Measurements from ENCODE around the gene GBF1. TPM values are rescaled to one million over a fixed set of nuclear protein-coding genes. Genes with fewer than 3 reads are reported as not detected.

Gene GBF1
- total and polyA plus RNA-seq, 4 experiments from 2014 or later, result 3.1 to 44.7 (median 31.8) TPM

DNA sequence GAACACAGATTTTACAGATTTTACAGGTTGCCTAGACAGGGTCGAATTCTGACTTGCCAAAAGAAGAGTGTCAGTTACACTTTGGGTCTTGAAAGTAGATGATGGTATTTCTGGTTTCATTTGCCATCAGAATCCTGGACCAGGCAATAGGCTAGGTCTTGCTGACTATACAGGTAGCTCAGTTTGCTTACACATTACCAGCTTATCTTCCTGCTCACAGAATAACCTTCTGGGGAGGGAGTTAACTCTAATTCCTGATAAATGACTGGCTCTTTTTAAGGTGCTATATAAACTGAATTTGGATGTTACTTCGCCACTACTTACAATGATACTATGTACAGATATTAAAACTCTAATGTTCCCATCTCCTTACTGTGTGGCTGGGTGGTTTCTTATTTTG lies 39.8 kb downstream of the GBF1 start:
- ChIA-PET POLR2A (ENCODE audit: partially characterized antibody) (no interaction called here), CTCF (ENCODE audit: partially characterized antibody) (interaction anchor here (1.5 to 1.7 kb wide), 2 partner anchors 12 to 68 kb away, joined by 3 to 5 read pairs; no protein-coding TSS in a partner anchor)

GRCh38 chr10:102286216-102286615 lies 40.9 kb downstream of the GBF1 start:
- Mint-ChIP-seq H3K9me3 (no peaks in the 10 kb centered on the region), H3K4me3 (no peak overlapping the region), H3K27me3 (no peaks in the 10 kb centered on the region), H3K27ac (no peak overlapping the region), H3K36me3 (peaks cover 11 to 46% of the 10 kb centered on the region in 2 donors), H3K4me1 (peaks cover 34 to 57% (median 45%) of the 10 kb centered on the region in 4 donors)
- H3K36me3 ChIP-seq (ENCODE audit: insufficient read depth, low read length), result no peaks in the 10 kb centered on the region
- DNase-seq, result no peak
- no peak overlapping the region for H3K27ac ChIP-seq (ENCODE audit: low read depth, low read length)
- POLR2A ChIA-PET (ENCODE audit: partially characterized antibody), result no interaction called here
- H3K4me1 ChIP-seq (ENCODE audit: insufficient read depth, low read length), result peaks cover 29% of the 10 kb centered on the region
- H3K4me3 ChIP-seq (ENCODE audit: low read length in 2 of 2), result no peak overlapping the region
- intact Hi-C loops (cut with micrococcal nuclease), result no loop called here
- no peaks in the 10 kb centered on the region for H3K9me3 ChIP-seq (ENCODE audit: control insufficient read depth in 1 of 2, low read length in 2 of 2)
- CTCF ChIA-PET (ENCODE audit: partially characterized antibody), result interaction anchor here (1.5 kb wide), 1 partner anchor 67 kb away, joined by 5 read pairs; no protein-coding TSS in a partner anchor
- H3K27me3 ChIP-seq (ENCODE audit: insufficient read depth, low read length), result no peaks in the 10 kb centered on the region

More for the DNA sequence above, 39.8 kb downstream of the GBF1 start:
- H3K27me3 Mint-ChIP-seq, result no peaks in the 10 kb centered on the region
- peaks cover 44 to 63% (median 50%) of the 10 kb centered on the region in 4 donors for H3K4me1 Mint-ChIP-seq
- no peaks in the 10 kb centered on the region for H3K9me3 Mint-ChIP-seq
- H3K36me3 ChIP-seq (ENCODE audit: insufficient read depth, low read length), result no peaks in the 10 kb centered on the region
- intact Hi-C loops (cut with micrococcal nuclease), result no loop called here
- H3K4me3 Mint-ChIP-seq, result no peak overlapping the region
- DNase-seq, result no peak
- no peak overlapping the region for H3K4me3 ChIP-seq (ENCODE audit: low read length in 2 of 2)
- H3K27ac Mint-ChIP-seq, result peak overlapping the region in 3 of 7 donors; percentile 15 to 38 (median 32)
- H3K36me3 Mint-ChIP-seq, result peaks cover 11 to 45% of the 10 kb centered on the region in 2 donors
- no peaks in the 10 kb centered on the region for H3K27me3 ChIP-seq (ENCODE audit: insufficient read depth, low read length)
- peaks cover 39% of the 10 kb centered on the region for H3K4me1 ChIP-seq (ENCODE audit: insufficient read depth, low read length)
- no peaks in the 10 kb centered on the region for H3K9me3 ChIP-seq (ENCODE audit: control insufficient read depth in 1 of 2, low read length in 2 of 2)
- no peak overlapping the region for H3K27ac ChIP-seq (ENCODE audit: low read depth, low read length)

- Histone ChIP-seq H3K4me3 (ENCODE audit: low read length in 2 of 2) (no peak overlapping the region), H3K36me3 (ENCODE audit: insufficient read depth, low read length) (no peaks in the 10 kb centered on the region), H3K9me3 (ENCODE audit: control insufficient read depth in 1 of 2, low read length in 2 of 2) (no peaks in the 10 kb centered on the region), H3K27ac (ENCODE audit: low read depth, low read length) (no peak overlapping the region), H3K27me3 (ENCODE audit: insufficient read depth, low read length) (no peaks in the 10 kb centered on the region), H3K4me1 (ENCODE audit: insufficient read depth, low read length) (peaks cover 25% of the 10 kb centered on the region)
- peaks cover 11 to 46% of the 10 kb centered on the region in 2 donors for H3K36me3 Mint-ChIP-seq
- no peak overlapping the region for H3K4me3 Mint-ChIP-seq
- DNase-seq, result no peak
- intact Hi-C loops (cut with micrococcal nuclease), result no loop called here
- no peaks in the 10 kb centered on the region for H3K27me3 Mint-ChIP-seq
- peaks cover 34 to 58% (median 43%) of the 10 kb centered on the region in 4 donors for H3K4me1 Mint-ChIP-seq
- ChIA-PET POLR2A (ENCODE audit: partially characterized antibody) (no interaction called here), CTCF (ENCODE audit: partially characterized antibody) (interaction anchor here (1.6 kb wide), 1 partner anchor 15 kb away, joined by 3 read pairs; no protein-coding TSS in a partner anchor)
- no peak overlapping the region for H3K27ac Mint-ChIP-seq
- no peaks in the 10 kb centered on the region for H3K9me3 Mint-ChIP-seq
These were observed 42.2 kb downstream of the GBF1 start for GRCh38 chr10:102287538-102287937.

DNA sequence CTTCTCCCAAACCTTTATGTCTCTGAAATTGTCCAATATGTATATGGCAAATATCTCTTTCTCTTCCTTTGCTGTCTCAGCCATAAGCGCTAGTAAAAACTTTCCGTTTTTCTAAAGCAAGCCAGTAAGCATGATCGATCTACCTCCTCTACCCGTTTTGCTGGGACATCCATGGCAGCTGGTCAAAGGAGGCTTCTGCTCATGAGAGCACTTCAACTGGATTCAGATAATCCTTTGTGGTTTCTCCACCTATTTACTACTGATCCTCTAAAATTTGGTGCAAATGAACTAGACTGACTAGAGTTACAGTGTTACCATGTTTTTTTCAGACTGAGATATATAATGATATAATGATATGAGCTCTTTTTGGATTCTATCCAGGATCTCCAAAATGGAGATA lies 42.7 kb downstream of the GBF1 start:
- H3K9me3 Mint-ChIP-seq, result no peaks in the 10 kb centered on the region

GRCh38 chr10:102289356-102289755 lies 44.0 kb downstream of the GBF1 start:
- Mint-ChIP-seq H3K9me3 (no peaks in the 10 kb centered on the region), H3K27ac (peak overlapping the region in 1 of 7 donors; percentile 23), H3K4me1 (peaks cover 17 to 40% (median 26%) of the 10 kb centered on the region in 4 donors), H3K27me3 (no peaks in the 10 kb centered on the region), H3K36me3 (peaks cover 11 to 39% of the 10 kb centered on the region in 2 donors), H3K4me3 (no peak overlapping the region)
- no peak for DNase-seq
- peaks cover 7% of the 10 kb centered on the region for H3K4me1 ChIP-seq (ENCODE audit: insufficient read depth, low read length)
- no peaks in the 10 kb centered on the region for H3K36me3 ChIP-seq (ENCODE audit: insufficient read depth, low read length)
- intact Hi-C loops (cut with micrococcal nuclease), result no loop called here
- H3K9me3 ChIP-seq (ENCODE audit: control insufficient read depth in 1 of 2, low read length in 2 of 2), result no peaks in the 10 kb centered on the region
- no peak overlapping the region for H3K4me3 ChIP-seq (ENCODE audit: low read length in 2 of 2)
- no peaks in the 10 kb centered on the region for H3K27me3 ChIP-seq (ENCODE audit: insufficient read depth, low read length)
- POLR2A ChIA-PET (ENCODE audit: partially characterized antibody), result no interaction called here
- no peak overlapping the region for H3K27ac ChIP-seq (ENCODE audit: low read depth, low read length)
- CTCF ChIA-PET (ENCODE audit: partially characterized antibody), result interaction anchor here (0.6 to 1.6 kb wide), 3 partner anchors 17 to 59 kb away, joined by 3 read pairs; no protein-coding TSS in a partner anchor

More for the DNA sequence above, 42.7 kb downstream of the GBF1 start:
- ChIA-PET POLR2A (ENCODE audit: partially characterized antibody) (no interaction called here), CTCF (ENCODE audit: partially characterized antibody) (interaction anchor here (1.6 kb wide), 1 partner anchor 16 kb away, joined by 3 read pairs; no protein-coding TSS in a partner anchor)
- no peaks in the 10 kb centered on the region for H3K9me3 ChIP-seq (ENCODE audit: control insufficient read depth in 1 of 2, low read length in 2 of 2)
- no peaks in the 10 kb centered on the region for H3K36me3 ChIP-seq (ENCODE audit: insufficient read depth, low read length)
- H3K4me3 Mint-ChIP-seq, result no peak overlapping the region
- no peak for DNase-seq
- no peak overlapping the region for H3K27ac ChIP-seq (ENCODE audit: low read depth, low read length)
- H3K36me3 Mint-ChIP-seq, result peaks cover 11 to 44% of the 10 kb centered on the region in 2 donors
- no peaks in the 10 kb centered on the region for H3K27me3 Mint-ChIP-seq
- H3K4me1 ChIP-seq (ENCODE audit: insufficient read depth, low read length), result peaks cover 20% of the 10 kb centered on the region
- peaks cover 30 to 54% (median 39%) of the 10 kb centered on the region in 4 donors for H3K4me1 Mint-ChIP-seq
- intact Hi-C loops (cut with micrococcal nuclease), result no loop called here
- H3K4me3 ChIP-seq (ENCODE audit: low read length in 2 of 2), result no peak overlapping the region
- H3K27me3 ChIP-seq (ENCODE audit: insufficient read depth, low read length), result no peaks in the 10 kb centered on the region
- H3K27ac Mint-ChIP-seq, result peak overlapping the region in 1 of 7 donors; percentile 76

DNA sequence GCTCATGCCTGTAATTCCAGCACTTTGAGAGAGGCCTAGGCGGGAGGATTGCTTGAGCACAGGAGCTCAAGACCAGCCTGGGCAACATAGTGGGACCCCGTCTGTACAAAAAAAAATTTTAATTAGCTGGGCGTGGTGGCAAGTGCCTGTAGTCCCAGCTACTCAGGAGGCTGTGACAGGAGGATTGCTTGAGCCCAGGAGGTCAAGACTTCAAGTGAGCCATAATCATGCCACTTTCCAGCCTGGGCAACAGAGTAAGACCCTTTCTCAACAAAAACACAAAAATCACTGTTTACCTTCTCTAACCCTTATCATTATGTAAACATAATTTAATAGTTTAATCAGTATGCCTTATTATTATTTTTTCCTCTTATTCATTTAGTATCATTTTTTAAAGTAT lies 44.5 kb downstream of the GBF1 start:
- H3K36me3 Mint-ChIP-seq, result peaks cover 12 to 40% of the 10 kb centered on the region in 2 donors
- no peak overlapping the region for H3K4me3 Mint-ChIP-seq
- Histone ChIP-seq H3K27ac (ENCODE audit: low read depth, low read length) (no peak overlapping the region), H3K9me3 (ENCODE audit: control insufficient read depth in 1 of 2, low read length in 2 of 2) (no peaks in the 10 kb centered on the region), H3K27me3 (ENCODE audit: insufficient read depth, low read length) (no peaks in the 10 kb centered on the region), H3K36me3 (ENCODE audit: insufficient read depth, low read length) (no peaks in the 10 kb centered on the region), H3K4me3 (ENCODE audit: low read length in 2 of 2) (no peak overlapping the region), H3K4me1 (ENCODE audit: insufficient read depth, low read length) (peaks cover 2% of the 10 kb centered on the region)
- ChIA-PET POLR2A (ENCODE audit: partially characterized antibody) (no interaction called here), CTCF (ENCODE audit: partially characterized antibody) (interaction anchor here (0.6 kb wide), 1 partner anchor 59 kb away, joined by 3 read pairs; no protein-coding TSS in a partner anchor)
- peak overlapping the region in 1 of 7 donors; percentile 7 for H3K27ac Mint-ChIP-seq
- no peaks in the 10 kb centered on the region for H3K27me3 Mint-ChIP-seq
- peaks cover 16 to 35% (median 23%) of the 10 kb centered on the region in 4 donors for H3K4me1 Mint-ChIP-seq
- intact Hi-C loops (cut with micrococcal nuclease), result no loop called here
- DNase-seq, result no peak
- no peaks in the 10 kb centered on the region for H3K9me3 Mint-ChIP-seq

- ChIA-PET CTCF (ENCODE audit: partially characterized antibody) (interaction anchor here (1.2 to 1.4 kb wide), 3 partner anchors 12 to 62 kb away, joined by 3 read pairs; no protein-coding TSS in a partner anchor), POLR2A (ENCODE audit: partially characterized antibody) (no interaction called here)
- peak overlapping the region in 2 of 7 donors; percentile 42 to 74 for H3K27ac Mint-ChIP-seq
- H3K36me3 ChIP-seq (ENCODE audit: insufficient read depth, low read length), result no peaks in the 10 kb centered on the region
- H3K36me3 Mint-ChIP-seq, result peaks cover 12 to 32% of the 10 kb centered on the region in 2 donors
- H3K9me3 Mint-ChIP-seq, result no peaks in the 10 kb centered on the region
- H3K4me3 Mint-ChIP-seq, result no peak overlapping the region
- no peaks in the 10 kb centered on the region for H3K9me3 ChIP-seq (ENCODE audit: control insufficient read depth in 1 of 2, low read length in 2 of 2)
- no peak overlapping the region for H3K27ac ChIP-seq (ENCODE audit: low read depth, low read length)
- H3K27me3 ChIP-seq (ENCODE audit: insufficient read depth, low read length), result no peaks in the 10 kb centered on the region
- no peak overlapping the region for H3K4me3 ChIP-seq (ENCODE audit: low read length in 2 of 2)
- DNase-seq, result no peak
- no peaks in the 10 kb centered on the region for H3K4me1 ChIP-seq (ENCODE audit: insufficient read depth, low read length)
- peaks cover 7 to 26% (median 12%) of the 10 kb centered on the region in 4 donors for H3K4me1 Mint-ChIP-seq
- intact Hi-C loops (cut with micrococcal nuclease), result no loop called here
- no peaks in the 10 kb centered on the region for H3K27me3 Mint-ChIP-seq
These were observed 46.0 kb downstream of the GBF1 start for GRCh38 chr10:102291221-102291905.
